NCI-H524 treated with DMSO at 0.1 percent for 48 hours (cell line): ENCODE results near the gene EYS.

ENCODE experiments used
- DNase-seq: peaks from one replicate; lab custom pipeline; 2025; lab: John Stamatoyannopoulos, UW

The EYS gene

DNA sequence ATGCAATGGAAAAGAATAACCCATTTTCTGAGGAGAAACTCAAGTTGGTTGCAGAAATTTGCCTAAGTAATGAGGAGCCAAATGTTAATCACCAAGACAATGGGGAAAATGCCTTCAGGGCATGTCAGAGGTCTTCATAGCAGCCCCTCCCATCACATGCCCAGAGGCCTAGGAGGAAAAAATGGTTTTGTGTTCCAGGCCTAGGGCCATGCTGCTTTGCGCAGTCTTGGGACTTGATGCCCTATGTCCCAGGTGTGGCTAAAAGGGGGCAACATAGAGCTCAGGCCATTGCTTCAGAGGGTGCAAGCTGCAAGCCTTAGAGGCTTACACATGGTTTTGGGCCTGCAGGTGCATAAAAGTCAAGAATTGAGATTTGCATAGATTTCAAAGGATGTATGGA, 485.9 kb downstream of the EYS start:
- DNase-seq: no peak

DNA sequence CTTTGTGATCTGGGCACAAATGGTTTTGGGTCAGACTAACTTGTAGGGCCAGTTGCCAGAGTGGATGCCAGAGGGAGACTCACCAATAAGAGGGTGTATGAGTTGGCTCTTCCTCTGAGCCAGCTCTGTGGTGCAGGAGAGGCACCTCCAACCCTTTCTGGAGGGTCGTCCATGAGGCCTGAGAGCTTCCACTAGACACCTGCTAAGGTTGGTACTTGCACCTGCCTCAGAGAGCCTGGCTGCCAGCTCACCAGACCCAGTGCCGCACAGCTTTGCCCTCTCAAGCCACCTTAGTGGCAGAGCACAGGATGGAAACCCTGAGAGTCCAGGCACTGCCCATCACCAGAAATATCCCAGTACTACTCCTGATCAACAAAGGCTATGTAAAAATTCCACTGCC, 504.3 kb downstream of the EYS start:
- no peak for DNase-seq

DNA sequence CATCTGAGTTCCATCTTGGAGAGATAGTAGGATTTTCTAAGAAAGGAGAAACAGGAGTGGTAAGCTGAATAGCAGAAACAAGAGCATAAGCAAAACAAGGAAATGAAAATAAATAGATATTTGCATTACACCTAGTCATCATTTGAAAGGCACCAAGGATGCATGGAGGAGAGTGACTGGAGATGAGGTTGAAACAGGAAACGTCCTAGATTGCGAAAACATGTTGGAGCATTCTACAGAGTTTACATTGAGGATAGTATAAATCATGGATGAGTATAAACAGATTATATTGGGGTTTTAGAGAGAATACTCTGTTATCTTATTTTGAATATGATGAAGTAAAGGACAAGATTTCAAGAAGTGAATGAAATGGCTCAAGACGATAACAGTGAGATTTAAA, 507.3 kb downstream of the EYS start:
- no peak for DNase-seq

DNA sequence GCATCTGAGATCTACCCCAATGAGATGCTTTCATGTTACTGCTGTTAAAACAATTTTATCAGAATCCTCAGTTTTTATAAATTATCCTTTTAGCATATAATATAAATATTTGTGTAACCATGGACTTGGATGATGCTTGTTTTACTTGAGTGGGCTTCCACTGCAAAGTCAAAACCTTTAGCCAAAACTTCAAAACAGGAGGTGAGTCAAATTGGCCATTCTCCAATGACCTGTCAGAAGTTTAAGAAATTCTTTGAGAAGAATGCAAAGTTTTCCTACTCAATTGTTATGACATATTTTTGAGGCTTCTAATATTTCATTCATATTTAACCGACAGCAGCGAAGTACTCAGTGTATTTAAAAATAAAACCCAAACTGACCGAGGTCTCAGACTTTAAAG, 507.9 kb downstream of the EYS start:
- no peak for DNase-seq

DNA sequence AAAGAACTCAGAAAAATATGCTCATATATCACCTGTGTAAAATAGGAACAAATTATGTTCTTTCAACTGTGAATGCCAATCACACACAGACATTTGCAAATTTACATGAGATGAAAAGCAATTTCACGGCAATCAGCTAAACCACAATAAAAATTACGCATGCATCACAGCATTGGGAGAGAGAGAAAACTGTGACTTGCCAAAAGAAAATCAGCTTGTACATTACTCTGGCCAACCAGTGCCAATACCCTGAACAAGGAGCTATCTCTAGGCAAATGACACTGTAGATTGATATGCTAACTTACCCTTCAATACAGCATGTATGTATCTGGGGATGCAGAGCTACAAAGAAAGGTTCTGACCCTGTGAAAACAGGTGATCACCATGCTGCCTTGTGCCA, 515.6 kb downstream of the EYS start:
- no peak for DNase-seq

DNA sequence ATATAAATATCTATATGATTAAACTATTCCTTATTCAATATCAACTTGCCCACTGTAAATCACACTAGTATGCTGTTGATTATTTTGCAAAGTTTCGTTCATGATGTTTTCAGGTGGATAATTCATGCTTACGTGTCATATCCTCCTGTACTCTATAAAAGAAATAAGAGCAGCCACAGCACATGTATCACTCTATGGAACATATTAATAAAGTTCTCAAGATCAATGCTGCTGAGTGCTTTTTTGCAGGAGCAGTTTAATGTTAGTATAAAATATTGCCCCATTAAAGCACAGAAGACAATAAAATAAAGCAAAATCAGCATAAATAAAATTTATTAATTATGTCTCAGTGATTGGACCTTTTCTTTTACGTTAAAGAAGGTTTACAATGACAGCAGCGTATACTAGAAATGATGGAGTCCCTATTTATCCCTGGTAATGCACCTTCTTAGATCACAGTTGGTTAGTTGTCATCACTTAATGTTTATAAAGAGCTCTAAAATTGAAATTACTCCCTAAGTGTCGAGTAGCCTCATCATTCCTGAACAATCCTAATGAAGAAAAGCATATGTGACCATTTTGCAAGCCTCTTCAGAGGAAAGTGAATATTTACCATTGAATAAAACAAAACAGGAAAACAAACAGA, 517.7 kb downstream of the EYS start:
- no peak for DNase-seq

DNA sequence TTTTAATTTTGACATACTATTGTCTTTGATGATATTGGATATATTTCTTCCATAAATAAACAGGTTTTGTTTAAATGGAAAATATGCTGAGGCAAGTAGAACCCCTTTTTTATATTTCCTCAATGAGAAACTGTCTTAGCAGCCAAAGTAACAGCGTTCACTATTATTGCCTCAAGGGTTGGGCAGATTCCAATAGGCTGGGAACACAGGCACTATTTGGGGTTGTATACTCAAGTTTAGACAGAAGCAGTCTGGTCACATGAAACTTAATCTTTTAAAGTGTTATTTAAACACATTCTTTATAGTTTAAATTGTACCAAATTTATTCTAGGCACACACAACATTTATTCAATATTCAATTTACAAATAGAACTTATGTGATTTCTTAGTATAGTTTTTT, 520.2 kb downstream of the EYS start:
- DNase-seq: no peak

DNA sequence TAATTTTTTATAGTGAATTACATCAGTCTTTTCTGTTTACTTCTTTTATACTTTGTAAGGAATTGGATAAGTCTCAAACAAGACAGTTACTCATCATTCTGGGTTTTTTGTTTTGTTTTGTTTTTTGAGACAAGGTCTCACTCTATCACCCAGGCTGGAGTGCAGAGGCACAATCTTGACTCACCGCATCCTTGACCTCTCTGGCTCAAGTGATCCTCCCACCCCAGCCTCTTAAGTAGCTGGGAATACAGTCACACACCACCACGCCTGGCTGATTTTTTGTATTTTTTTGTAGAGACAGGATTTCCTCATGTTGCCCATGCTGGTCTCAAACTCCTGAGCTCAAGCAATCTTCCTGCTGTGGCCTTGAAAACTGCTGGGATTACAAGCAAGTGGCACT, 524.3 kb downstream of the EYS start:
- peak; percentile 77 for DNase-seq

DNA sequence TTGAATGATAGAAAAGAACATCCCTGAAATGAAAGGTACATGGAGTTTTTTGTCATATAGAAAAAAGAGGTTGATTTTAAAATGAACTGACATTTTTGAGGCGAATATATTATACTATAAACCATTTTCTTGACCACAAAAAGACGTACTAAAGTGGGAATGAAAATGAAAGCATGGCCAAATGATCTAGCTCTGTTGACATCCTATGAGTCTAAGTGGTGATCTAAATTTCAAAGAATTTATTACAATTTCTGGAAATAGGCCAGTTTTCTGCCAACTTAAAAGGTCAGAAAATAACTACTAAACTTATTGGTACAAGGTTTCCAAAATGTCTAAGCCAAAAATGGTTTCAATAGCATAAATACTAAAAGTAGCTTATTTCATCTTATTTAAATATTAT, 536.8 kb downstream of the EYS start:
- DNase-seq: no peak

DNA sequence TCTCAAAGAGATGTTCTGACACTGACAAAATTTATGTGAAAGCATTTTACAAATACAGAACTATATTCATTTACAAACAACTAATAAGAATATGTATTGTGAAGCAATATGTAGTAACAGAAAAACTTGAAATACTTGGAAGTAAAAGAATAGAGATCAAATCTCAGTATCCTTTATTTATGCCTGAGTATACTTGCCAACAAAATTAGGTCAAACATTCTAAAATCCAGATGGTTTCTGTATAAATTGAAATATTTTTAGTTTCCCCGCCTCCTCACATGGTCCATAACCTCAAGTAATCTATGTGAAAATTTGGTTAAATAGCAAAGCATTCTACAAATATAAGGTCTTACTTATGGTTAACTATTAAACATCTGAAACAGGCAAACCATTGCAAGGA, 545.4 kb downstream of the EYS start:
- no peak for DNase-seq

DNA sequence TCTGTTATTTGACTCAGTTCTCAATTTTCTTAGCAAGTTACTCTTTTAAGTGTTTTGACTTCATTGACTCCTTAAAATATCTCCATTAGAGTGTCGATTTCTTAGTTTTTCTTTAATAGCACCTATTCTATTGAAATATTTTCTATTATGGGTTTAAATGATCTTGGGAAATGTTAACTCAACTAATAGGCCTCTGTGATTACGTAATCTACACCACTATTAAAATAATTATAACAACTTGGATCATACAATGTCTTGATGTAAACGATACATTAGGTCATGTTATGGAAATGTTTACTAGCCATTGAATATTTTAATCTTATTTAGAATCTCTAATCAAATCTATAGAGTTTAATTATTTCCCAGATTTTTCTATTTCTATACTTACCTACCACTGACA, 550.0 kb downstream of the EYS start:
- DNase-seq: no peak

DNA sequence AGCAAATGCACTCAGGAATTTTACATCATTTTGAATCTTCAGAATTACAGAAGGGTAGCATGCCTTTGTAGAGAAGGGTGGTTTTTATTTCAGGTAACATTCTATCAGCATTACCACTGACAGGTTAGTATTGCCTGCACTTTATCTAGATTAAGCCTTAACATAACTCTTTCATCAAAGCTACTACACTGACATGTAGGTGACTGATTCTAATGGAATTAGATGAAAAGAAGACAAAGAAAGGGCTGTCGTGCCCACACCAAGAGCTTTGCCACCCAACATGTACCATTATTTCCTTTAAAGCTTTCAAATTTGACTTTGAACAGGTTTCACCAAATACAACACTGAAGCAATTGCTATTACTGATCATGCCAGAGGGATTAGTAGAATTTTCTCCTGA, 551.9 kb downstream of the EYS start:
- DNase-seq: no peak

DNA sequence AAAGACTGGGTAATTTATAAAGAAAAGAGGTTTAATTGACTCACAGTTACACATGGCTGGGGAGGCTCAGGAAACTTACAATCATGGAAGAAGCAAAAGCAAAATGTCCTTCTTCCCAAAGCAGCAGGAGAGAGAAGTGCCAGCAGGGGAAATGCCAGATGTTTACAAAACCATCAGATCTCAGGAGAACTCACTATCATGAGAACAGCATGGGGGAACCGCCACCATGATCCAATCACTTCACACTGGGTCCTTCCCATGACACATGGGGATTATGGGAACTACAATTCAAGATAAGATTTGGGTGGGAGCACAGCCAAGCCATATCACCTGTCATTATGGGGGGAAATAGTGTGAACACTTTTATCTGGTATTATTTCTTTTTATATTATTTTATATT, 557.2 kb downstream of the EYS start:
- no peak for DNase-seq

DNA sequence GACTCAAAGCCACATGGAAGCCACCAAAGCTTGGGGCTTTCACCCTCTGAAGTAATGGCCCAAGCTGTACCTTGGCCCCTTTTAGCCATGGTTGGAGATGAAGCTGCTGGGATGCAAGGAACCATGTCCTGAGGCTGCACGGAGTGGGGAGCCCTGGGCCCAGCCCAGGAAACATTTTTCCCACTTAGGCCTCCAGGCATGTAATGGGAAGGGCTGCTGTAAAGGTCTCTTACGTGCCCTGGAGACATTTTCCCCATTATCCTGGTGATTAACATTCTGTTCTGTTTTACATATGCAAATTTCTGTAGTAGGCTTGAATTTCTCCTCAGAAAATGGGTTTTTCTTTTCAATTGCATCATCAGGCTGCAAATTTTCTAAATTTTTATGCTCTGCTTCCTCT, 558.2 kb downstream of the EYS start:
- DNase-seq: no peak

DNA sequence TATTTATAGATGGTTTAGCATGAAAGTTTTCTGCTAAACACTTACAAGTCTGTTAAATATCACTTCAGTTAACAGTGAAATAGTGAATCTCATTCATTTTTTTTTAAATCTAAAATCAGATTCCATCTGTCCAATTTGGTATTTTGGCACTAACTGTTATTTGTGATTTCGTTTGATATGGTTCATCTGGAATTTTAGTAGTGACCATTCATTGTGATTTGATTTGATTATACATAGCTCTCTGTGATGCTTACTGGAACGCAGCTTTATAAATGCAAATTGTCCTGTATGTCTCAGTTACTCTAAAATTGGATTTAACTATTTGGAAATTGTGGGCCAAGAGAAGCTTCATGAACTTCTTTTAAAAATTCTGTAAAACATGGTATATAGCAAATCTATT, 571.5 kb downstream of the EYS start:
- no peak for DNase-seq

DNA sequence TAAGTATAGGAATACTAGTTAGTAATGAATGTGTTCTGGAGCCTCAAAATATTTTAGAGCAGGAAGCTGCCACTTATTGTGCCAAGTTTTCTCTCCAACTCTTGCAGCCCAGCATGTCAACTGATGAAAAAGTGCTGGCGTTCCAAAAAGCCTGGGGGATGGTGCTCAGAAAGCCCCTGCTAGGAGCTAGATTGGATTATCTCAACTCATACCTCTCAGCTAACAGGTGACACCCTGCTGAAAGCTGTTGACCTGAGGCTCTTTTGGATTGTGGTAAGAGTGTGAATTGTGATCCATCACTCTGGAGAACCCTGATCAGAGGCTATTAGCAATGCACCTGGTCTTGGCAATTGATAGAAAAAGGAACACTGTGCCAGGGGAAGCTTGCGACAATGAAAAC, 580.4 kb downstream of the EYS start:
- DNase-seq: no peak

DNA sequence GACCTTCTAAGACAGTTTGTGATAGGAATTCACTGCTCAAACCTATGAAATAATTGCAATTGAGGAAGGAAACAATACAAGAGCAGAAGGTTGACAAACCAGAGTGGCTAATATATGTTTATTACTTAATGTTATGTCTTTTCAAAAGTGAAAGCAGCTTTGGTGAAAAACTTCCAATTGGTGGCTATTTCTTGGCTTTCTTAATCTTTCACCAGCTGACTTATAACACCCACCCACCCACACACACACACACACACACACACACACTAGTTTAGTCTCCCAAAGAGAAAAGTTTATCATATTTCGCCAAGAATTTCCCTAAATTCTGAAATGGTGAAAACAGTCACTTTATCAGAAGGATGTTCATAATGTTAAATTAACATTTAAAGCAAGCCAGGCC, 583.5 kb downstream of the EYS start:
- no peak for DNase-seq

DNA sequence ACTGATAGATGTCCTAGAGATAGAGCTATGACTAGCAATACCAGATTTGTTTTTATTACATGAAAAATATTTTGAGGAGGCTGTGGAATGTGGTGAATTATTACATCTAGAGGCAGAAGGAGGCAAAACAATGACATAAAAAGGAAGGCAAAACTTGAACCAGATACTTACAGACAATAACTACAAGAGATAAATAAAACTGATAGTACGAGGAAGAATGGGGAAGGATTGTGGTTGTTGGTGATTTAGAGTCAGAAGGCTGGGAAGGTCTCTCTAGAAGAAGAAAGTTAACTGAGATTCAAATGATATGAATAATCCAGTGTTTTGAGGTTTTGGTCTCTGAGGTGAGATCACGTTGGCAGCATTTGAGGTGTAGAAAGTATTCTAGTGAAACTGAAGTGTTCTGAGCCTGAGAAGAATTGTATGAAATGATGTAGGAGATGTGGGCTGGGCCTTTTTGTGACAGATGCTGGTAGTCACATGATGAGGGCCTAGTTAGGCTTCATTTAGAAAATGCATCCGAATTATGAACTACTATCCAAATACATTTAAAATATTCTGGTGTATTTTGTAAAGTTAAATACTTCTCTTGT, 589.1 kb downstream of the EYS start:
- DNase-seq: no peak

DNA sequence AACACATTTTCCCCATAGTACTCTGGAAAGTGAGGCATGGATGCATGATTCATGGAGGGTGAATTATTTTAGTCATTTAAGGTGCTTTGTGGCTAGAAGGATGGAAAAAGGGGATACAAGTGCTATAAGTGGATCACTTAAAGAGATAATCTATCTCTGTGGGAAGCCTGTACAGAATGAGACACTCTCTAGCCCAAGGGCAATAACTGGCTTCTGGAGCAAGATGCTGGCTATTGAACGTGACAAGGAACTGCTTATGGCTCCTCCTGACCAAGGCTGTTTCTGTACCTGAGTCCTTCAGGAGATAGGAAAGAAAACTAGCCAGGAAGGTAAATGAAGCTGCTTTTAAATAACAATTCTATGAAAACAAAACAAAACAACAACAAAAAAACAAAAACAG, 590.7 kb downstream of the EYS start:
- DNase-seq: no peak

DNA sequence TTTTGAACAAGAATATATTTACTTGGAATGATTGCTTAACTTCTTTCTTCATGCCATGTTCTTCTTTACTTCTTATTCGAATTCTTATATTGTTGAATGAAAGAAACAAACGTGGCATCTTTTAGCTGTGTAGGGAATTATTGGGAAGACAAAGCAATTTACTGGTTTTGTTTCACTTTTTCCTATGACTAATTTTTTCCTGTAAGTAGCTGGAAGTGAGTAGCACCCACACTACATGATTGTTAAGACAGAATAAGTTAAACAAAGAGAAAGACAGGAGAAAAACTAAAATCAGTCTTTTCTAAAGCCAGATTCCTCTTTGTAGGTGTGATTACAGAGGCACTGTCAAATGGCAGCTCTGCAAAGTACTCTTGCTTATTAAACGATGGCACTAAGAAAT, 593.4 kb downstream of the EYS start:
- DNase-seq: no peak

DNA sequence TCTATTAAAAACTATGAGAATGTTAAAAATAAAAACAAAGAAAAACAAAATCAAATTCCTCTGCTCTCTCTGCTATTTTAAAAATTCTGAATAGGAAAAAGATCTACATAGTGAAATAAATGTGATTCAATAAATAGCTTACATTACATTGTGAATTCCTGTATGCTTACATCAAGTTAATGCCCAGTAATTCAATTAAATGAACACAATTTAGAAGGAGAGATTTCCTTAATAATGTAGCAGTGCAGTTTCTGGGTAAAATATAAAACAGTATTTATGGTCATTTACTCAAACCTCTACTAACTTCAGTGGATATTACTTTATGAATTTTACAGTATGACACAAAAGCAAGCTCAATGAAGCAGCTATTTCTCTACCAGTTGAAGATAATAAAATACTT, 594.6 kb downstream of the EYS start:
- DNase-seq: no peak

DNA sequence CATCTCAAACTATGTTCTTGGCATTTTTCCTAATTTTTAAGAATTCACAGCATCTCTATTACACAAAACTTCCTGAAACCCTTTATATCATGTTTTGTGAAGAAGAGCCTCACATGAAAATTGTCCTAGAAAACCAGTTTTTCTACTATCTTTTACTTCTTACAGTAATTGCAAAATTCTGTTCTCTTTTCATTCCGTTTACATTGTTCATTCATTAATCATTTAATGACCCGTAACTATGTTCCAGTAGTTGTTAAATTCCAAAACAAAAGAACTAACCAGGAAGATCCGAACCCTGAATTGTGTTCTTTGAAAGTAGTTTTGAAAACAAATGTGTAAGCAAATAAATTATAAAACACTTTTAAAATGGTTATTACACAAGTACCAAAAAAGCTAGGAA, 597.0 kb downstream of the EYS start:
- DNase-seq: no peak

DNA sequence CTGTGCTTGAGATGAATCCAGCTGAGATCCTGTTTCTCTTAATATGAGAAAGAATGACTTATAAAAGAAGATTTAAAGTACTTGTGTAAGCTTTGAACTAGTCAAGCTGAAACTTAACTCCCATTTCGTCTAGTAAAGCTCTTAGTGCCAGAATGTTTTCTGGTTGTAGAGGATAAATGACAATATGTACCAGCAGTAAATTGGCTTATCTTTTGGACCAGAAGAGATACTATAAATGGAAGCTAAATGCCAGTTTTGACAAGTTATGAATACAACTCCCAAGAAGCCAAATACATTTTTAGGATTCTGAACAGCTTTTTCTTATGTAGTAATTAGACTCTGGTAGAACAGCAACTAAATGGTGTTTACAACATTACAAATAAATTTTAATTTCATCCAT, 608.7 kb downstream of the EYS start:
- peak; percentile 32 for DNase-seq

DNA sequence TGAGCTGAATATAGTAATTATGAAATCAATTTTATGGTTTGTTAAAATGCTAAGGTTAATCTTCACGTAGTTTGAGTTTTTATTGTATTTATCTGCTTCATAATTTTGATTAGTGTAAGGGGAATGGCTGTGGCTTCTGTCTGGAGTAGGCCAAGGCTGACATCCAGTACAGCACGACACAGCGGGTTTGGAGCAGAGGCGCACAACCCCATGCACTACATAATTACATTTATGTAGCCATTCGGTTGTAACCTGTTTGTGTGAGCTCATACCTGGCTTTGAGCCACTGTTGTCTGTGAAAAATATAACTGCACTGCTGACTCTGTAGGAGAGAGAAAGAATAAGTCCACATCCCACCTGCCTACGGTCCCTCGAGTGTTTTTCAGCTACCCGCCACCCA, 615.5 kb downstream of the EYS start:
- no peak for DNase-seq

DNA sequence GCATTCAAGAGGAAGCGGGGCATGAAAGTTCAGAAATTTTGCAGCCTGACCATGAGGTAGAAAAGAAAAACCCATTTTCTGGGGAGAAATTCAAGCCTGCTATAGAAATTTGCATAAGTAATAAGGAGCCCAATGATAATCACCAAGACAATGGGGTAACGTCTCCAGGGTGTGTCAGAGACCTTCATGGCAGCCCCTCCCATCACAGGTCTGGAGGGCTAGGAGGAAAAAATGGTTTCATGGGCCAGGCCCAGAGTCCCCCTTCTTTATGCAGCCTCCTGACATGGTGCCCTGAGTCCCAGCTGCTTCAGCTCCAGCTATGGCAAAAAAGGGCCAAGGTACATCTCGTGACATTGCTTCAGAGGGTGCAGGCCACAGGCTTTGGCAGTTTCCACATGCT, 618.5 kb downstream of the EYS start:
- no peak for DNase-seq
